Neural cell (in vitro differentiated cells): ENCODE measurements around the gene OSGEP. TPM values are rescaled to one million over a fixed set of nuclear protein-coding genes. Genes with fewer than 3 reads are reported as not detected.

ENCODE experiments used
- H2AFZ ChIP-seq: fragments of 200-600, 300-800 bp; sonication (generic), shearing (Covaris generic); 2 replicates; pipeline ENCODE4 v1.6.0; 2014; ENCODE audit warnings: low read depth, mild to moderate bottlenecking, antibody characterized with exemption, low read length, moderate library complexity
- H3F3A ChIP-seq: fragments of 200-600 bp; shearing (Covaris generic); 2 replicates; pipeline ENCODE4 v1.6.1; 2016; ENCODE audit warnings: mild to moderate bottlenecking, moderate library complexity, mixed read lengths, antibody characterized with exemption, low read length; ENCODE audit not compliant: insufficient read depth, poor library complexity, severe bottlenecking
- H3K27ac ChIP-seq: fragments of 200-600, 300-800 bp; sonication (generic), shearing (Covaris generic); 2 replicates; pipeline ENCODE4 v1.5.1; 2014; ENCODE audit warnings: mild to moderate bottlenecking, low read length, moderate library complexity
- H3K27me3 ChIP-seq: fragments of 300-800, 200-600 bp; sonication (generic), shearing (Covaris generic); 2 replicates; pipeline ENCODE4 v1.6.0; 2014; ENCODE audit warnings: mild to moderate bottlenecking, low read depth, low read length, moderate library complexity; ENCODE audit not compliant: insufficient read depth
- H3K36me3 ChIP-seq: fragments of 300-800, 200-600 bp; sonication (generic), shearing (Covaris generic); 2 replicates; pipeline ENCODE4 v1.5.1; 2014; ENCODE audit warnings: mild to moderate bottlenecking, antibody characterized with exemption, low read length, moderate library complexity; ENCODE audit not compliant: insufficient read depth
- H3K4me2 ChIP-seq: fragments of 300-800, 200-600 bp; sonication (generic), shearing (Covaris generic); 2 replicates; pipeline ENCODE4 v1.6.0; 2014; ENCODE audit warnings: mild to moderate bottlenecking, low read length
- H3K4me3 ChIP-seq: fragments of 300-800, 200-600 bp; sonication (generic), shearing (Covaris generic); 2 replicates; pipeline ENCODE4 v1.5.1; 2014; ENCODE audit warnings: mild to moderate bottlenecking, low read length, moderate library complexity
- H3K79me2 ChIP-seq: fragments of 200-600 bp; shearing (Covaris generic); replicated peaks from 2 replicates; pipeline ENCODE4 v1.6.0; 2014; ENCODE audit warnings: mild to moderate bottlenecking, low read length, moderate library complexity; ENCODE audit not compliant: insufficient read depth
- H3K9ac ChIP-seq: fragments of 300-800, 200-600 bp; sonication (generic), shearing (Covaris generic); 2 replicates; pipeline ENCODE4 v1.6.1; 2016; ENCODE audit warnings: mild to moderate bottlenecking, low read length, mixed read lengths
- H3K9me2 ChIP-seq: fragments of 200-600 bp; shearing (Covaris generic); 2 replicates; pipeline ENCODE4 v1.6.1; 2016; ENCODE audit warnings: mild to moderate bottlenecking, low read length, mixed read lengths; ENCODE audit not compliant: insufficient read depth
- H3K9me3 ChIP-seq: fragments of 200-600, 300-800 bp; sonication (generic), shearing (Covaris generic); 2 replicates; pipeline ENCODE4 v1.6.1; 2016; ENCODE audit warnings: mild to moderate bottlenecking, mixed run types, low read length, moderate library complexity, mixed read lengths
- H4K20me1 ChIP-seq: fragments of 200-600 bp; shearing (Covaris generic); 2 replicates; pipeline ENCODE4 v1.6.1; 2016; ENCODE audit warnings: mild to moderate bottlenecking, mixed run types; ENCODE audit not compliant: insufficient read depth
- EP300 ChIP-seq: fragments of 450-650 bp; conservative IDR thresholded peaks from 2 replicates; pipeline ENCODE4 v1.6.1; 2014; ENCODE audit warnings: antibody characterized with exemption, mild to moderate bottlenecking, moderate library complexity; ENCODE audit not compliant: poor library complexity, severe bottlenecking
- EZH2 ChIP-seq: fragments of 200-600, 300-800 bp; shearing (Covaris generic), sonication (generic); IDR thresholded peaks from 2 replicates; pipeline ENCODE4 v1.6.1; 2014; ENCODE audit warnings: antibody characterized with exemption, low read length, borderline replicate concordance, mild to moderate bottlenecking; ENCODE audit not compliant: insufficient read depth, poor library complexity, severe bottlenecking
- MXI1 ChIP-seq: fragments of 450-650 bp; conservative IDR thresholded peaks from 2 replicates; pipeline ENCODE4 v1.6.1; 2014; ENCODE audit warnings: antibody characterized with exemption, mild to moderate bottlenecking; ENCODE audit not compliant: poor library complexity, severe bottlenecking
- POLR2AphosphoS5 ChIP-seq: IDR thresholded peaks from 2 replicates; pipeline ENCODE4 v1.6.1; 2012
- RAD21 ChIP-seq: fragments of 450-650 bp; conservative IDR thresholded peaks from 2 replicates; pipeline ENCODE4 v1.6.1; 2014; ENCODE audit warnings: antibody characterized with exemption, mild to moderate bottlenecking, moderate library complexity
- SMC3 ChIP-seq: fragments of 450-650 bp; conservative IDR thresholded peaks from 2 replicates; pipeline ENCODE4 v1.6.1; 2014; ENCODE audit warnings: antibody characterized with exemption, mild to moderate bottlenecking, moderate library complexity; ENCODE audit not compliant: poor library complexity
- TAF1 ChIP-seq: IDR thresholded peaks from 2 replicates; pipeline ENCODE4 v1.6.1; 2012; ENCODE audit warnings: low read depth
- polyA plus RNA-seq: library from polyadenylated mRNA; depleted of rRNA; stranded (reverse); fragments of >200 nt; gene quantifications from 2 replicates; pipeline ENCODE4 v1.2.3, GENCODE V29; 2014
- TF ChIP-seq, protein P1 (sequence below): fragments of 450-650 bp; IDR thresholded peaks from 2 replicates; pipeline ENCODE4 v1.5.1; 2014; ENCODE audit warnings: antibody characterized with exemption, mild to moderate bottlenecking, moderate library complexity; ENCODE audit not compliant: poor library complexity, severe bottlenecking
- TF ChIP-seq, protein P2 (sequence below): IDR thresholded peaks from 2 replicates; pipeline ENCODE4 v1.6.1; 2012; ENCODE audit warnings: borderline replicate concordance

The OSGEP gene
- polyA plus RNA-seq, 1 donor from 2014 or later = 264 TPM

DNA sequence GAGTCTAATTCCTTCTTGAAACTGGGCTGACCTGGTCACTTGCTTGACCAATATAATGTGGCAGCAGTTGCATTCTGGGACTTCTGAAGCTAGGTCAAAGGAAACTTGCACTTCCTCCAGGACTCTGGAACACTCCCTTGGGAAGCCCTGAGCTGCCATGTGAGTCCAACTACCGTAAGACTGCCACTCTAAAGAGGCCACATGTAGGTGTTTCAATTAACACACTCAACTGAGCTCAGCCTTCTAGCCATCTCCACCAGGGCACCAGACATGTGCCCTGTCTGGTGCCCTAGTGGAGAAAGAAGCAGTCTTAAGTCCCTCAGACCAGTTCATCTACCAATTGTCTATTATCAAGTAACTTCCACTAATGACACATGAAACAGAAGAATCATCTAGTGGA, 35.2 kb downstream of the OSGEP start:
- Histone ChIP-seq H3K27me3 (no peaks in the 10 kb centered on the region), H3F3A (no peaks in the 10 kb centered on the region), H3K27ac (no peak overlapping the region), H2AFZ (no peak overlapping the region), H3K79me2 (no peaks in the 10 kb centered on the region), H3K9ac (no peak overlapping the region), H3K9me3 (no peaks in the 10 kb centered on the region), H3K4me2 (no peak overlapping the region), H3K9me2 (no peaks in the 10 kb centered on the region), H3K4me3 (no peak overlapping the region), H4K20me1 (no peaks in the 10 kb centered on the region), H3K36me3 (no peaks in the 10 kb centered on the region)
- no peak for TF ChIP-seq POLR2AphosphoS5

DNA sequence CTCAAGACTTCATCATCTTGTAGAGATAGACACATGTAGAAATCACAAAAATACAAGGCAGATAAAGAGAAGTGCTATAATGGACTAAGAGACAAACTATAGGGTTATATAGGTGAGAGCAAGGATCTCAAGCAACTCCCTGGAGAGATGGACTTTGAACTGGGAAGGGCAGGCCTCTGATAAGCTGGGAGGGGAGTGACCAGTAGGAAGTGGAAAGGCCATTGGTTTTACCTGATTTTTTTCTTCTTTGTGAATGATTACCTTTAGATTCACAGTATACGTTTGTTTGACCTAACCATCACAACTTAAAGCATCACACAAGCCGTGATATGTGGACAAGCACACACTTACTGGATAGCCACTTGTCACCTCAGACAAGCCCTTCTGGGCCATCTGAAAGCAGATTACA, 36.1 kb downstream of the OSGEP start:
- no peak overlapping the region for H3K27ac ChIP-seq
- no peak overlapping the region for H3K4me3 ChIP-seq
- no peak overlapping the region for H3K4me2 ChIP-seq
- H3K36me3 ChIP-seq = no peaks in the 10 kb centered on the region
- no peaks in the 10 kb centered on the region for H3K9me3 ChIP-seq
- no peaks in the 10 kb centered on the region for H3K9me2 ChIP-seq
- no peak overlapping the region for H2AFZ ChIP-seq
- H3K79me2 ChIP-seq = no peaks in the 10 kb centered on the region
- TF ChIP-seq, protein P1, sequence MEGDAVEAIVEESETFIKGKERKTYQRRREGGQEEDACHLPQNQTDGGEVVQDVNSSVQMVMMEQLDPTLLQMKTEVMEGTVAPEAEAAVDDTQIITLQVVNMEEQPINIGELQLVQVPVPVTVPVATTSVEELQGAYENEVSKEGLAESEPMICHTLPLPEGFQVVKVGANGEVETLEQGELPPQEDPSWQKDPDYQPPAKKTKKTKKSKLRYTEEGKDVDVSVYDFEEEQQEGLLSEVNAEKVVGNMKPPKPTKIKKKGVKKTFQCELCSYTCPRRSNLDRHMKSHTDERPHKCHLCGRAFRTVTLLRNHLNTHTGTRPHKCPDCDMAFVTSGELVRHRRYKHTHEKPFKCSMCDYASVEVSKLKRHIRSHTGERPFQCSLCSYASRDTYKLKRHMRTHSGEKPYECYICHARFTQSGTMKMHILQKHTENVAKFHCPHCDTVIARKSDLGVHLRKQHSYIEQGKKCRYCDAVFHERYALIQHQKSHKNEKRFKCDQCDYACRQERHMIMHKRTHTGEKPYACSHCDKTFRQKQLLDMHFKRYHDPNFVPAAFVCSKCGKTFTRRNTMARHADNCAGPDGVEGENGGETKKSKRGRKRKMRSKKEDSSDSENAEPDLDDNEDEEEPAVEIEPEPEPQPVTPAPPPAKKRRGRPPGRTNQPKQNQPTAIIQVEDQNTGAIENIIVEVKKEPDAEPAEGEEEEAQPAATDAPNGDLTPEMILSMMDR = no peak
- TF ChIP-seq POLR2AphosphoS5 = no peak
- TF ChIP-seq MXI1 = no peak
- TF ChIP-seq TAF1 = no peak
- TF ChIP-seq EP300 = no peak
- TF ChIP-seq EZH2 = no peak
- TF ChIP-seq, protein P2, sequence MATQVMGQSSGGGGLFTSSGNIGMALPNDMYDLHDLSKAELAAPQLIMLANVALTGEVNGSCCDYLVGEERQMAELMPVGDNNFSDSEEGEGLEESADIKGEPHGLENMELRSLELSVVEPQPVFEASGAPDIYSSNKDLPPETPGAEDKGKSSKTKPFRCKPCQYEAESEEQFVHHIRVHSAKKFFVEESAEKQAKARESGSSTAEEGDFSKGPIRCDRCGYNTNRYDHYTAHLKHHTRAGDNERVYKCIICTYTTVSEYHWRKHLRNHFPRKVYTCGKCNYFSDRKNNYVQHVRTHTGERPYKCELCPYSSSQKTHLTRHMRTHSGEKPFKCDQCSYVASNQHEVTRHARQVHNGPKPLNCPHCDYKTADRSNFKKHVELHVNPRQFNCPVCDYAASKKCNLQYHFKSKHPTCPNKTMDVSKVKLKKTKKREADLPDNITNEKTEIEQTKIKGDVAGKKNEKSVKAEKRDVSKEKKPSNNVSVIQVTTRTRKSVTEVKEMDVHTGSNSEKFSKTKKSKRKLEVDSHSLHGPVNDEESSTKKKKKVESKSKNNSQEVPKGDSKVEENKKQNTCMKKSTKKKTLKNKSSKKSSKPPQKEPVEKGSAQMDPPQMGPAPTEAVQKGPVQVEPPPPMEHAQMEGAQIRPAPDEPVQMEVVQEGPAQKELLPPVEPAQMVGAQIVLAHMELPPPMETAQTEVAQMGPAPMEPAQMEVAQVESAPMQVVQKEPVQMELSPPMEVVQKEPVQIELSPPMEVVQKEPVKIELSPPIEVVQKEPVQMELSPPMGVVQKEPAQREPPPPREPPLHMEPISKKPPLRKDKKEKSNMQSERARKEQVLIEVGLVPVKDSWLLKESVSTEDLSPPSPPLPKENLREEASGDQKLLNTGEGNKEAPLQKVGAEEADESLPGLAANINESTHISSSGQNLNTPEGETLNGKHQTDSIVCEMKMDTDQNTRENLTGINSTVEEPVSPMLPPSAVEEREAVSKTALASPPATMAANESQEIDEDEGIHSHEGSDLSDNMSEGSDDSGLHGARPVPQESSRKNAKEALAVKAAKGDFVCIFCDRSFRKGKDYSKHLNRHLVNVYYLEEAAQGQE = no peak
- TF ChIP-seq SMC3 = no peak
- TF ChIP-seq RAD21 = no peak
- no peaks in the 10 kb centered on the region for H4K20me1 ChIP-seq
- H3K9ac ChIP-seq = no peak overlapping the region
- no peaks in the 10 kb centered on the region for H3F3A ChIP-seq
- peaks cover 5% of the 10 kb centered on the region for H3K27me3 ChIP-seq
